ENCODE data around the gene MYO10.
"Not testable (repeated sequence)": the region's sequence is repeated elsewhere in the genome, so short reads cannot be mapped to it uniquely, and the experiment has no call there.

Gene MYO10

DNA sequence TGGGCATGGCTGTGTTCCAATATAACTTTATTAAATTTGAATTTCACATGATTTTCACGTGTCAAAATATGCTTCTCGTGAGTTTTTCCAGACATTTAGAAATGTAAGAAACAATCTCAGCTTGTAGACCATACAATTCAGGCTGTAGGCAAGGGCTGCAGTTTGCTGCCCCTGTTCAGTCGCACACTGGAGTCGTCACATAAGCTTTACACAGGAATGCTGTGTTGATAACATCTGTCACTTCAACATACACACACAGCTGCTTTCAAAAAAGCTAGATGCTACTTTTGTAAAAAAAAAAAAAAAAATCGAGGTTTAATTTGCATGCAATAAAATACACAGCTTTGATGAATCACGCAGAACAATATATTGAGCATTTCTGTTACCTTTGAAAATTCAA is 77.9 kb downstream of the MYO10 start:
- DNase-seq, result no peak

DNA sequence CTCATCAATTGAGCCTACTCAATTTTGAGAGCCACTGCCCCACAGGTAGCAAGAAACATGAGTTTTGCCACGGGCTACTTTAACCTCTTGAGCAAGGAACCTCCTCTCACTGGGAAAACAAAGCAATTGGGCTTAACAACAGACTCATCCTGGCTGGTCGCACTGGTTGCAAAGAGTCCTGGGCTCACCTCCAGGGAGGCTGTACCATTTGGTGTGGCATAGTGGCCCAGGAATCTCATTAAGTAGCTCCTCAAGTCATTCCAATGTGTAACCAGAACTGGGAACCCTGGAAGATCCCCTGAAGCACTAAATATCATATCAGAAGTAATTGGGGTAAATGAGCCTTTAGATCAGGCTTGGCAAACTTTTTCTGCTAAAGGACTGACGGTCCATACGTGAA is 78.5 kb downstream of the MYO10 start:
- no peak for DNase-seq

DNA sequence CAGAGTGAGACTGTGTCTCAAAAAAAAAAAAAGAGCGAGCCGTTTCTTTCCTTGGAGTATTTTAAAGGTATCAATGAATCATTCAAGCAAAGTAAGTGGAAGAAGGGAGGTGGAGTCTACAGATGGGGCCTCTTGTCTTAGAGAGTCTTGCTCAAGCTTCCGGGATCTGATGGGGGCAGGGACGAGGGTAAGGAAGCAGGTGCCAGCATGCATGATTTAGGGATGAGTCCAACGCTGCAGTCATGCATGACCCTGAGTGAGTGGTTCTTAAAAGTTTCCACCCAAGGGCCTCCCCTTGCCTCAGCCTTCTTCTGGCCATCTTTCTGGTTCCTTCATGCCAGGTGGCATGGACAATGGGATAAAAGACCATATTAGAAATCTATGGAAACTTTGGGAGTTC is 79.6 kb downstream of the MYO10 start:
- no peak for DNase-seq

DNA sequence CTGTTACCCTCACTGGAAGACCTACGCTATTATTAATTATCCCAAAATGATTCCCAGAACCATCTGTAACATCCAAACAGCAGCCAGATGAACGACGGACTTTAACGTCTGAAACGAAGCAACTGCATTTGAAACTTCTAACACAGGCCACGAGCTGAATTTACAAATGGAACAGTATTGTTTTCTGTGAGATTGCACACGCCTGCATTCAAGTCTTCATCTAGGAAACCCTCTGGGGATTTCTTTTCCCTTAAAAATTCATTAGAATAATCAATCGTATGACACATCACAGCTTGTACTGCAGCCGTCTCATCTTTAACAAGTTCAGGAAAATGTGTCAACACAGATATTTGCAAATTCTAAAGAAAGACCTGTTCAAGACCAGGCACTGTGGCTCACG is 80.2 kb downstream of the MYO10 start:
- no peak for DNase-seq

DNA sequence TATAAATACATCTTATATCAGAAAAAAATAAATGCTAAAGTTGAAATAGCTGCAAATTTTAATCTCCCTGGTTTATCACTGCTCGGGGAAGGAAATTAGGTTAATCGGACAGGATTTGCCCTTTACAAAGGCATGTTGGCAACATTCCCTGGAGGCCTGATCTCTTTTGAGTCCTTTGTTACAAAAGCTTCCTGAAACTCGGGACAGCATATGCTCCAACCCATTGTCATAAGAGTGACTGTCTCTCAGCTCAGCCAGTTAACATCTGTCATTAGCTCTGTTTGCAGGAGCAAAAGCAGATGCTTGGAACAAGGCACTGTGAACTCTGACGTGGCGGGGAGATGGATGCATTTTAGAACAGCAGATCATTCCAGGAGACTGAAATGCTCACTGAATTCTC is 80.6 kb downstream of the MYO10 start:
- DNase-seq, result no peak

DNA sequence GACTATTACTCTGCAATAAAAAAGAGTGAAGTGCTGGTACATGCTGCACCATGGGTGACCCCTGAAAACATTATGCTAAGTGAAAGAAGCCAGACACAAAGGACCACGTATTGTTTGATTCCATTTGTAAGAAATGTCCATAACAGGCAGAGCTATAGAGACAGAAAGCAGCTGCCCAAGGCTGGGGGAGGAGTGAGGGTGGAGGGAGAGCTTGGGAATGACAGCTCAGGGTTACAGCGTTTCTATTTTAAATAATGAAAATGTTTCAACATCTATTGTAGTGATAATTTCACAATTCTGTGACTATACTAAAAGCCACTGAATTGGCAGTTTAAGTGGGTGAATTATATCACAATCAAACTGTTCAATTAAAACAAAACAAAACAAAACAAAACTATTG is 81.7 kb downstream of the MYO10 start:
- DNase-seq, result no peak

DNA sequence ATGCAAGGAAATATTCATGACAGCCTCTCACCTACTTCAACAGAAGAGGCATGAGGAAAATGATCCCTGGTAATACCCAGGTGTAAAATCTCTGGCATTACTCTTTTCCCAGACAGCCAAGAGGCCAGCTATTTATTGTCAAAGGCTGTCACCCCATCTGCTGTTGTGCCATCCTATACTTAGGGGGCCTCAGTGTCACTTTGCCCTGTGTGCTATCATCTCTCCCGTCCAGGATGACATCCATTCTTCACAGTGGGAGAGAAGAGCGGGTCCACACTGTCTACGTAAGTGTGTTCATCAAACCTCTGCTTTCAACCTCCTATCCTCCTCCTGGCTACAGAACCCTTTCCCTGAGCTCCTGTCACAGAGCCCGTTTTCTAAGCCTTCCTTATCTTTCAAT is 82.6 kb downstream of the MYO10 start:
- DNase-seq, result no peak

DNA sequence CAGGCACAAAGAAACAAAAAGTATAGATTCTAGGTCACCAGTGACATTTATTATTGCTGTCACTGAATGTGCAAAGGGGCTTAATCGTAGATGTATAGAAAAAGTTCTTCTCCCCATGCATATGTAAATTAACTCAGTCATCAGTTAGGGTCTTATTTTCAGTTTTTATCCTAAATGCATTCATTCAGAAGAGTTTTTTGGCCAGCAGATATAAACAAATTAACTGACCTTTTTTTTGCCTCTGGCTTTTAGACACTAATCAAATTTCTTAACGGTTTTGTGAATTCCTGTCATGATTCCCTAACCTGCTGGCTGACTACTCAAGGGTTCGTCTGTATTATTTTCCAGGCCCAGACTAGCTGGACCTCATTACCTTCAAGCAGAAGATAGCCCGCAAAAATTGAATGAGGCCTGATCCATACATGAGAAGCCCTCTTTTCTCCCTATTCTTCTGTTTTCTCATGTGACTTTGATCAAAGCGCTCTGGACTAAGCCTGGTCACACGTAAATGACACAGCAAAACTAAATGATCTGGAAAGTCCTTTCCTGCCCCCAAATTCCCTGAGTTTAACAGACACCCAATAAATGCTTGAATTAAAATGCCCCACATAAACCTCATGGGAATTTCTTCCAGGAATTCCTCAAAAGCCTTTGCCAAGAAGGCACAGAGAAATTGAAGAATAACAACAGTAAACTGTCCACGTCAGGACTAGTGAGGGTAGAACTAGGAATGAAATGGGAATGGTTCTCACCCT is 83.7 kb downstream of the MYO10 start:
- DNase-seq, result no peak

DNA sequence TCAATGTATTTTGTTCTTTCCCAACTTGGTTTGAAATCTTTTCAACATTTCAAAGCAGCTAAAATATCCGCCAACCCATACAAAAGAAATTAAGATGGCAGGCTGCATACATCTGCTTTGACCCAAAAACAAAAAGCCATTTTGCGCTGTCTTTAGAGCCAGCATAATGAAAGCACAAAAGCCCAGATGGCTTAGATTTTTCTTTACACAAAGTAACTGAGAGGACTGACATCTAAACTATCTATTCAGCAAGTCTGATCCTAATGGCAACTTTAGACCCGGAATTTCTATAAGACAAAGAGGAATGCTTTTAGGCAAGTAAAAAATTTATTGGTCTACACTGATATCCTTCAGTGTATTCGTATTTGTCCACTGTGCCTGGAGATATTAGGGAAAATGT is 86.3 kb downstream of the MYO10 start:
- no peak for DNase-seq

DNA sequence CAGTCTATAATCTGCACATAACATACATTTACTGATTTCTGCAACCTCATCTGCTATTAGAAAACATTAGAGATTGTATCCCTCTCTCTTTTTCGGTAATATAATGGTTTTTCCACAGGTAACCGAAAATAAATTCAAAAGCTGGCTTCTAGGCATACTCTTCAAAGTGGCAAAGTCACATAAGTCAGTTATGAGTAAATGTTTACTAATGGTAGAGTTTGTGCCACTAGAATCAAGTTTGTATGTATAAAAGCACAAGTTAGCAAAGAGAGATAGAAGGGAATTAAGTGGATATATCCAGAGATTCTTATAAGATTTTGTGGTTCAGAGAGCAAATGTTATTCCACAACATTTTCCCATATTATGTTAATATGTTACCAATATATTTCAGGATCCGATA is 86.9 kb downstream of the MYO10 start:
- DNase-seq, result no peak

DNA sequence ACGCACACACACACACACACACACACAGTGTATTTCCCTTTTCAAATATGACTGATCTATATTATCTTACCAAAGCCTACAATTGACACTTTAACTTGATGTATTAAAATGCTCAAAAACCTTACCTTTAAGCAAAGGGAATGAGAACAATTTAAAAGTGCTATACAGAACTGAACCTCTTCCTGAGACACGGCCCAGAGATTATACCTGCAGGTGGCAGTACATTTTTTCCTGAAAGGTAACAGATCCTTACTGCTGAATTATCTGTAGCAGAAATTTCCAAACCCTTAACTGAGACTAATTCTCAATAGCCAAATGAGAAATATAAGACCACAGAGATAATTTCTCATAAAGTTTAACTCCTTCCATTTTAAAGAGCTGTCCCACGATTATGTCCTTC is 91.1 kb downstream of the MYO10 start:
- DNase-seq, result no peak

DNA sequence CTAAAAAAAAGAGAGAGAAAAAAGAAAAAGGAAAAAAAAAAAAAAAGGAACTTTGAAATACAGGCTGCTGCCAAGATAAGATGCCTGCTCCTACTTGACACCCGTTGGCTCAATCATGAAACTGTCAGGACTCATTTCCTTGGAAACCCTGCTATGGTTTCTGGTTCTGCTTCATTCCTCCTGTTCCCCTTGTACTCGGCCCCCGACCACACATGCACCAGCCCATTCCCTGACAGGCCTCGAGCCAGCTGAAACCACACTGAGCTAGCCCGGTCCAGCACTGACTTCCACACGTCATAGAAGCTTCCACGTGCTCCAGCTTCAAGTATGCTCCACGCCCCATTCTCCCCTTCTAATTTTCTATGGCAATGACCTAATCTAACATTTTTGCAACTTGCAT is 93.2 kb downstream of the MYO10 start:
- no peak for DNase-seq

DNA sequence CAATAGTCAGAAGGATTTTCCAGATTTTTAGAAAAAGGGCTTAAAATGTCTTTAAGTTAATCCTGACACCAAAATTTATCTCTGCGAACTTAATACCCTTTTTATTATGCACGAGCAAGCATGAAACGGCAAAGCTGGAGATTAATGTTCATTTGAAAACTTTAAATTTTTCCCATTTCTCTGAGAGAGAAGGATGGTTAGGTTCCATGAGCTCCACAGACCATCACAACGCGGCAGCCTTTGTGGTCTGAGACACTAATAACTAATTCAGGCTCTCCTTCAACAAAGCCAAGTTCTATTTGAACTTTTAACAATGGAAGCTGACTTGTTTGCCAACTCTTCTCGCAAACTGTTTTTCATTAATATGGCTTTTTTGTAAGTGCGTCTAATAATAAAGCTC is 94.7 kb downstream of the MYO10 start:
- DNase-seq, result no peak

DNA sequence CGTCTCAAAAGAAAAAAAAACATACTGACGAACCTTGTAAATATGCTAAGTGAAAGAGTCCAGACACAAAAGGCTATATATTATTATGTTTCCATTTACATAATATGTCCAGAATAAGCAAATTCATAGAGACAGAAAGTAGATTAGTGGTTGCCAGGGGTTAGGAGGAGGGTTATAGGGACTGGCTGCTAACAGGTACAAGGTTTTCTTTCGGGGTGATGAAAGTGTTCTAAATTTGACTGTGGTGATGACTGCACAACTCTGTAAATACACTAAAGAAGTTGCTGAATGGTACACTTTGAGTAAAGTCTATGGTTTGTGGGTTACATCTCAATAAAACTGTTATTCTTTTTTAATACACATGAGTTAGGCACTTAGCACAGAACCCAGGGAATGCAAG is 98.8 kb downstream of the MYO10 start:
- no peak for DNase-seq

DNA sequence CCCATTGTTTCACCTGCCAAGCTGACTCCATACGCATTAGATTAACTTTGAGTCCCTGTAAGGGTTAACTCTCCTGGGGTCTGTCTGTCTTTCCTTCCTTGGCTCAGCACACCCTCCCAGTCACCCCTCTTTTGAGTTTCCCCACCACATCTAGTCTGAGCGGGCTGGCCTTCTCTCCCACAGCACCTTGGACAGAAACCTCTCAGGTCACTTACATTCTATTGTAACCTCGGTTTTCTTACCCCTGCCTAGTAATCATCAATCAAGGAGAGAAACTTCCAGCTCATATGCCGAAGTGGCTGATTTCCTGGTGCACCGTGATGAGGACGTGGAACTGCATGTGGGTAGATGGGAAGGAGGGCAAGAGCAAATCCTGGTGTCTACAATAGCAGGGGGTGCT is 102.1 kb downstream of the MYO10 start:
- no peak for DNase-seq

DNA sequence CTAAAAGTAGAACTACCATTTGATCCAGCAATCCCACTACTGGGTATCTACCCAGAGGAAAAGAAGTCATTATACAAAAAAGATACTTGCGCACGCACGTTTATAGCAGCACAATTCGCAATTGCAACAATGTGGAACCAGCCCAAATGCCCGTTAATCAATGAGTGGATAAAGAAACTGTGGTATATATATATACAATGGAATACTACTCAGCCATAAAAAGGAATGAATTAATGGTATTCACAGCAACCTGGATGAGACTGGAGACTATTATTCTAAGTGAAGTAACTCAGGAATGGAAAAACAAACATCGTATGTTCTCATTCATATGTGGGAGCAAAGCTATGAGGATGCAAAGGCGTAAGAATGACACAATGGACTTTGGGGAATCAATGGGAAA is 104.8 kb downstream of the MYO10 start:
- not testable (repeated sequence) for DNase-seq

DNA sequence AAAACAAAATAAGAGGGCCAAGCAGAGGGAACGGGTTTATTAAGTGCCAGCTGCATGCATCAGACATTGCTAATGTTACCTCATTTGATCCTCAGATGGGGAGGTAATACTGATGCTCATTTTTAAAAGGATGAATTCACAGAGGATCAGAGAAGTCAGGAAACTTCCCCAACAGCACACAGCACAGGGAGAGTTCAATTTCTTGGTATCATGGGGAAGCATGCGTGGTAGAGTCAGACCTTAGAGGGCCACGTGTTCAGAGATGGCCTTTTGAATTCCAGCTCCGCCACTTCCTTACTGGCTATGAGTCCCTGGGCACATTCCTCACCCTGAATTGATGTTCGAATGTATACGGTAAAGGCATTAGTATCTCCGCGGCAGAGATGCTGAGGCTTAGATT is 108.3 kb downstream of the MYO10 start:
- no peak for DNase-seq

DNA sequence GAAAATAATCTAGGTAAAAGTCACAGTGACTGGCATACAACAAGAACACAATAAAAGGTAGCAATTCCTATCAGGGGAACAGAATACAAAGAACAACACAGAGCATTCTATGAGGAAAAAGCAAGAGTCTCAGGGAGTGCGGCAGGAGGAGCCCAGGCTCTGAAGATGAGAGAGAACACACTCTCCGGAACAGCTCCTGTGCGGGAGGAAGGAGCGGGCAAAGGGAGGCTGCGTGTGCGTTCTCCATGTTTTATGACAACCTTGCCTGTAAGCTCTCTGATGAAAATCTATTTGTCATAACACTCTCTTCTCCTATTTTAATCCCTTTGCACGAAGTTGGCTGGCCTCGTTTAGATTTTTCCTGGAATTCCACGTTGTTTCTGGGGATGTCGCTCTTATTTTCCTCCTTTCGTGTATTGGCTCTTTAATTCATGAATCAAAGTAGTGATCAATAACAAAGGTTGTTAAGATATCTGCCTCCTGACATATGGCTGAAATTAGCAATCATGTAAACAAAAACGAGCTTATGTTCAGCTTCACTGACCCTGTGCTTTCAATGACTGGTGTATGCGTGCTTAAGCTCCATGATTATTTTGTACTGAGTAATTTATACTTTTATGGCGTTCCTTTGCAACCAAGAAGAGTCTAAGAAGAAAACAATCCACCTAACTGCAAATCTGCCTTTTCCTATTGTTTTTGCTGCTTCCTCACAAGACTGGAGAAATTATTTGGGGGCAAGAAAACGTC is 109.5 kb downstream of the MYO10 start:
- DNase-seq, result no peak

DNA sequence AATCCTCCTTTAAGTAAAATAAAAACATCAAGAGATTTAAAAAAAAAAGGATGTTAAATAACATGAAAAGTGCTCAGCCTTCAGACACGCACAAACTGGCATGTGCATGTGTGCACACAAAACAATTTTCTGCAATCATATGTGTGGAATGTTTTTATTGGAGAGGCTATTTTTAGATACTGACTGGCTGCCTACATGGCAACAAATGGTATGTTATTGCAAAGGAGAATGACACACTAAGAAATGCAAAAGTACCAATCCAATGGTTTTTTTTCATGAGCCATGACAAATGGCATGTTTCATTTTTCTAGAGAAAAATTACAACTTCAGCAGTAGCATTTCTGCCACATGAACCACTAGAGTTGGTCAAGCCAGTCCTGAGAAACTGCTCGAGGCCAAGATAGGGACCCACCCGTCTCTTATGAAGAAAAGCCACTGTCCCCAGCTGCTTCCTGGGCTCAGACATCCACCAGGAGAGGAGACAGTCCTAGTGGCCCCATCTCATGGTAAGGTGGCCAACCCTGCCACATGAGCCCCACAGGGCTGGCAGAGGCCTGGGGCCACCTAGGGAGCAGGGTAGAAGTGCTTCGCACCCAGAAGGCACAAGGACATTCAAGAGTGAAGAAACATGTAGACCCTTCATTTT is 116.4 kb downstream of the MYO10 start:
- DNase-seq, result no peak

DNA sequence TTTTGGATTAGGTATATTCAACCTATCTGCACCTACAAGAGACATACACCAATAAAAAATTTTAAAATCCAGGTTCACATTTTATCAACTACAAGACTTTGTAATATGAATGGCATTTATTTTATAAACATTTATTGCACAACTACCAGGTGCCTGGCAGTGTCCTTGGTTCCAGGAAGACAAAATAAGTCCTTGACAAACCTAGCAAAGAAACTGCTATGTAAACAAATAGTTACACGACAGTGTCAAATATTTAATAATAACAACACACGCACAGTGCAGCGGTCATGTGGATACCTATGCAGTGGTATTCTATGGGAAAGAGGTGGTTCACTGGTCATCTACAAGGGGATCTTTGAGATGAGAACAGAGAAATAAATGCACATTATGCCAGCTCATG is 120.7 kb downstream of the MYO10 start:
- DNase-seq, result no peak

DNA sequence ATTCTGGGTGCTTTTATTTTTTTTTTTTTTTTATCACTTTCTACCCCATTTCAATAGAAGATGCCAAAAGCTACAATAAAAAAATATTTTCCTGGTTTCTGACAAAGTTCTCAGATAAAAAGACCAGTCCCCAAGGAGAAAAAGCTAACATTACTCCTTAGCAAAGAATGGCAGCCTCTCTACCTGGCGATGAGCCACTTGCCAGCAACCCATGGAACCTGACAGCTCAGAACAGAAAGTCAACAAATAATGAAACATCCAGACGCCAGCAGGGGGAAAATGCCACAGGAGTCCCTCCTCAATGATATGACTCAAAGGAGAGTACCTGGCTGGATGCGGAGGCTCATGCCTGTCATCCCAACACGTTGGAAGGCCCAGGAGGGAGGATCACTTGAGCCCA is 123.2 kb downstream of the MYO10 start:
- no peak for DNase-seq

DNA sequence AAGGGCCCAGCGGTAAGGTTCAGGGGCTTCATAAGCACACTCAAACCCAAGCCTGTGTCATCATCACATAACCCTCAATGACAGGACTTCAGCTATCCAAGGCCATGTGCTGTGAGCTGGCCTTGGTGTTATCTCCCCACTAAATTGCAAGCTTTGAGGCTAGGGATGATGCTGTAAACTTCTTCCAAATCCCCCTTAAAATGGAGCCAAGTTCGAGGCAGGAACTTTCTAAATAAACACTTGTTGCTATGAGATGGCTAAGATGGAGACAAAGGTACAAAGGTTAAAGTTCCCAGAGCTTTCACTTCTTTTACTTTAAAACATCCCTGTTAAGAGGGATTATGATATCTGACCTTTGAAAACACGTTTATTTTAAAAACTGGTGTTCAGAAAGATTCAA is 123.6 kb downstream of the MYO10 start:
- no peak for DNase-seq

DNA sequence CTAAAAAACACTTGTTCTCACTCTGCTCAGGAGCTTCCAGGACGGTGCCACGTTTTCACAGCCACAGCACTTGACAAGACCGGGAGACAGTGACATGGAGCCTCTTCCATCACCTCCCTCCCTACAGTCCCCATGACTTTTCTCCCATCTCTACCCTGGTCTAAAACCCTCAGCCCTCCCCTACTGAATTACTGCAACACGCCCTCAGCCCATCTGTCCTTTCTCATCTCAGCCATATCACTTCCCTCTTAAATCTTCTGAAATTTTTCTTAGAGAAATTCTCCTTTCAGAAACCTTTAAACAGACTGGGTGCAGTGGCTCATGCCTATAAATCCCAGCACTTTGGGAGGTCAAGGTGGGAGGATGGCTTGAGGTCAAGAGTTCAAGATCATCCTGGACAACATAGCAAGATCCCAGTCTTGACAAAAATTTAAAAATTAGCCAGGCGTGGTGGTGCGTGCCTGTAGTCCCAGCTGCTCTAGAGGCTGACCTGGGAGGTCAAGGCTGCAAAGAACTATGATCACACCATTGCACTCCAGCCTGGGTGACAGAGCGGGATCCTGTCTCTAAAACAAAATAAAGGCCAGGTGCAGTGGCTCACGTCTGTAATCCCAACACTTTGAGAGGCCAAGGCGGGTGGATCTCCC is 125.8 kb downstream of the MYO10 start:
- no peak for DNase-seq

All from activated T-cell treated with anti-CD3 and anti-CD28 coated beads, Interleukin-2, amount 50 U/mL, for 48 hours (primary cell).